ENCODE data around the gene GPATCH8.
A peak's percentile ranks its signal among the peaks of the same experiment; 100 is the strongest.
"Not testable (repeated sequence)": the region's sequence is repeated elsewhere in the genome, so short reads cannot be mapped to it uniquely, and the experiment has no call there.

GPATCH8 gene

GRCh38 chr17:44394833-44395232, 108.4 kb downstream of the GPATCH8 start:
- no peak for DNase-seq (ENCODE audit: low read depth)
- no peak for TF ChIP-seq CTCF (conservative IDR thresholded peaks at IDR 0.05; ENCODE audit: low read depth, low read length)
- H3K4me3 ChIP-seq (ENCODE audit: low read depth, low read length) = no peak overlapping the region

GRCh38 chr17:44394112-44394511, 109.1 kb downstream of the GPATCH8 start:
- not testable (repeated sequence) for DNase-seq (ENCODE audit: low read depth)
- TF ChIP-seq CTCF (conservative IDR thresholded peaks at IDR 0.05; ENCODE audit: low read depth, low read length) = peak; percentile 3

GRCh38 chr17:44390250-44390870, 112.8 kb downstream of the GPATCH8 start:
- no peak overlapping the region for H3K4me3 ChIP-seq (ENCODE audit: low read depth, low read length)
- no peak for DNase-seq (ENCODE audit: low read depth)
- TF ChIP-seq CTCF (conservative IDR thresholded peaks at IDR 0.05; ENCODE audit: low read depth, low read length) = no peak

More at GRCh38 chr17:44394112-44394511, 109.1 kb downstream of the GPATCH8 start:
- not testable (repeated sequence) for H3K4me3 ChIP-seq (ENCODE audit: low read depth, low read length)

DNA sequence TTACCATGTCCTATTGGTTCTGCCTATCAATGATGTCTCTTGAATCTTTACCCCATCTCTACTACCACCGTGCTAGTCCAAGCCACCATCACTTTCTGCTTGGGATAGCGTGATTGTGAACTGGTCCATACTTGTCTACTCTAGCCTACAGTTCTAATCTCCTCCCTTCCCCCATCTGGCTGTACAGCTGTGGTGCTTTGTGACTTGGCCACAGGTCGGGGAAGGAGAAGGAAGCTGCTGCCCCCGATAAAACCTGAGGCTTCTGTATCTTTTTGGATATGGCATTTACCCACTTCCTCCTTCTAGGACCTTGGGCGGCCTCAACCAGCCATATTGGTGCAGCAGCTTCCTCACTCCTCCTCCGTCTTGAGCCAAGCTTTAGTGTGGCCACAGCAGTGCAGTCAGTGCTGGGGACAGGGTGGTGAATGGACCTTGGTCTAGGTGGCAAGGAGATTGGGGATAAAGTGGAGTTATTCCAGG, 113.4 kb downstream of the GPATCH8 start:
- DNase-seq (ENCODE audit: low read depth) = no peak
- no peak overlapping the region for H3K4me3 ChIP-seq (ENCODE audit: low read depth, low read length)
- no peak for TF ChIP-seq CTCF (conservative IDR thresholded peaks at IDR 0.05; ENCODE audit: low read depth, low read length)

- no peak for DNase-seq (ENCODE audit: low read depth)
- no peak for TF ChIP-seq CTCF (conservative IDR thresholded peaks at IDR 0.05; ENCODE audit: low read depth, low read length)
- H3K4me3 ChIP-seq (ENCODE audit: low read depth, low read length) = no peak within 1 kb of the TSS
These were observed 113.9 kb downstream of the GPATCH8 start, which contains the start of gene ITGA2B for GRCh38 chr17:44389281-44389680. Gene ITGA2B (minus strand): TSS chr17:44389649. CDS start chr17:44389473, 176 bp downstream.

GRCh38 chr17:44387804-44388203, 115.4 kb downstream of the GPATCH8 start:
- no peak for TF ChIP-seq CTCF (conservative IDR thresholded peaks at IDR 0.05; ENCODE audit: low read depth, low read length)
- DNase-seq (ENCODE audit: low read depth) = no peak
- H3K4me3 ChIP-seq (ENCODE audit: low read depth, low read length) = no peak overlapping the region

- H3K4me3 ChIP-seq (ENCODE audit: low read depth, low read length) = peak overlapping the region; percentile 61
- no peak for TF ChIP-seq CTCF (conservative IDR thresholded peaks at IDR 0.05; ENCODE audit: low read depth, low read length)
- no peak for DNase-seq (ENCODE audit: low read depth)
These were observed 117.1 kb downstream of the GPATCH8 start for GRCh38 chr17:44386182-44386525.

All from choroid plexus epithelial cell (primary cell).